ENCODE measurements around the gene LMTK2.
A peak's percentile ranks its signal among the peaks of the same experiment; 100 is the strongest.

Gene LMTK2

DNA sequence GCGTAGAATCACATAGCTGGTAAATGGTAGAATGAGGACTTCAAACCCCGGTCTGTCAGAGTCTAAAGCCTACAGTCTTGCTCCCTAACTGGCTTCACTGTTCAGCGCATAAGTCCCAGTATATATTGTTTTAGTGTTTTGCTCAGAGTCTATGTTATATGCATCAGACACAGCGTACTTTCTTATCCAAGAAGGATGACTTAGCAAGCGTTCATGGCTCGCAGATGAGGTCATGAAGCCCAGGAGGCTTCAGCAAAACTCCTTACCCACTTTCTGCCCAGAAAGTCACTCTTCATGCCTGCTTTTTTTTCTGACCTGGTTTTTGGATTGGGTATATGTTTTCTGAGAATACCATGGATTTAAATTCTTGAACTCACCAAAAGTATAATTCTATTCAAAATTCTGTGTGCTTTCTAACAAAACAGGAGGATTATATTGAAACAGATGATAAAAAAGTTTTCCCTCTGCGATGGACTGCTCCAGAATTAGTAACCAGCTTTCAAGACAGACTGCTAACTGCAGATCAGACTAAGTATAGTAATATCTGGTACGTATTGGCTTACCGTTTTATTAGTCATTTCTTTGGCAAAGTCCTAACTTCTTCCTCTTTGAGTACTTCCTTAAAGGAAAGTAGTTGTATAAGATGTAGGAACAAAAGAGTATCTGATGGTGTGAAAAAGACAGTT lies 79.9 kb downstream of the LMTK2 start:
- Histone ChIP-seq H3K4me2 (ENCODE audit: insufficient read depth, low read length) (no peak overlapping the region), H3K36me3 (ENCODE audit: insufficient read depth, low read length) (peaks cover 30% of the 10 kb centered on the region), H2AFZ (ENCODE audit: low read depth, low read length) (no peak overlapping the region), H3K4me1 (ENCODE audit: insufficient read depth, low read length) (no peaks in the 10 kb centered on the region), H3K4me3 (ENCODE audit: low read depth in 1 of 2, low read length in 2 of 2) (no peak overlapping the region), H3K27ac (ENCODE audit: low read length) (no peak overlapping the region), H3K9me3 (ENCODE audit: insufficient read depth, low read length, severe bottlenecking) (no peaks in the 10 kb centered on the region), H3K27me3 (ENCODE audit: insufficient read depth, low read length, poor library complexity) (no peaks in the 10 kb centered on the region), H4K20me1 (ENCODE audit: insufficient read depth, low read length) (no peaks in the 10 kb centered on the region), H3K9ac (ENCODE audit: low read depth, low read length) (no peak overlapping the region), H3K79me2 (ENCODE audit: insufficient read depth, low read length) (no peaks in the 10 kb centered on the region)
- DNase-seq (no peak), ATAC-seq (ENCODE audit: insufficient read depth, low read depth) (no peak)
- TF ChIP-seq EZH2 (IDR thresholded peaks at IDR 0.05; ENCODE audit: borderline replicate concordance, low read depth, low read length, severe bottlenecking): no peak
- TF ChIP-seq, protein P1, sequence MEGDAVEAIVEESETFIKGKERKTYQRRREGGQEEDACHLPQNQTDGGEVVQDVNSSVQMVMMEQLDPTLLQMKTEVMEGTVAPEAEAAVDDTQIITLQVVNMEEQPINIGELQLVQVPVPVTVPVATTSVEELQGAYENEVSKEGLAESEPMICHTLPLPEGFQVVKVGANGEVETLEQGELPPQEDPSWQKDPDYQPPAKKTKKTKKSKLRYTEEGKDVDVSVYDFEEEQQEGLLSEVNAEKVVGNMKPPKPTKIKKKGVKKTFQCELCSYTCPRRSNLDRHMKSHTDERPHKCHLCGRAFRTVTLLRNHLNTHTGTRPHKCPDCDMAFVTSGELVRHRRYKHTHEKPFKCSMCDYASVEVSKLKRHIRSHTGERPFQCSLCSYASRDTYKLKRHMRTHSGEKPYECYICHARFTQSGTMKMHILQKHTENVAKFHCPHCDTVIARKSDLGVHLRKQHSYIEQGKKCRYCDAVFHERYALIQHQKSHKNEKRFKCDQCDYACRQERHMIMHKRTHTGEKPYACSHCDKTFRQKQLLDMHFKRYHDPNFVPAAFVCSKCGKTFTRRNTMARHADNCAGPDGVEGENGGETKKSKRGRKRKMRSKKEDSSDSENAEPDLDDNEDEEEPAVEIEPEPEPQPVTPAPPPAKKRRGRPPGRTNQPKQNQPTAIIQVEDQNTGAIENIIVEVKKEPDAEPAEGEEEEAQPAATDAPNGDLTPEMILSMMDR (IDR thresholded peaks at IDR 0.05; ENCODE audit: borderline replicate concordance, extremely low read depth, low read length, poor library complexity, severe bottlenecking): no peak

- no peaks in the 10 kb centered on the region for H4K20me1 ChIP-seq (ENCODE audit: insufficient read depth, low read length)
- DNase-seq (no peak), ATAC-seq (ENCODE audit: insufficient read depth, low read depth) (no peak)
- H2AFZ ChIP-seq (ENCODE audit: low read depth, low read length): no peak overlapping the region
- no peaks in the 10 kb centered on the region for H3K4me1 ChIP-seq (ENCODE audit: insufficient read depth, low read length)
- no peak overlapping the region for H3K4me2 ChIP-seq (ENCODE audit: insufficient read depth, low read length)
- no peak overlapping the region for H3K4me3 ChIP-seq (ENCODE audit: low read depth in 1 of 2, low read length in 2 of 2)
- no peaks in the 10 kb centered on the region for H3K9me3 ChIP-seq (ENCODE audit: insufficient read depth, low read length, severe bottlenecking)
- H3K9ac ChIP-seq (ENCODE audit: low read depth, low read length): no peak overlapping the region
- no peak overlapping the region for H3K27ac ChIP-seq (ENCODE audit: low read length)
- H3K79me2 ChIP-seq (ENCODE audit: insufficient read depth, low read length): no peaks in the 10 kb centered on the region
- H3K36me3 ChIP-seq (ENCODE audit: insufficient read depth, low read length): peaks cover 35% of the 10 kb centered on the region
- TF ChIP-seq, protein P1 (IDR thresholded peaks at IDR 0.05; ENCODE audit: borderline replicate concordance, extremely low read depth, low read length, poor library complexity, severe bottlenecking): no peak
- no peak for TF ChIP-seq EZH2 (IDR thresholded peaks at IDR 0.05; ENCODE audit: borderline replicate concordance, low read depth, low read length, severe bottlenecking)
- no peaks in the 10 kb centered on the region for H3K27me3 ChIP-seq (ENCODE audit: insufficient read depth, low read length, poor library complexity)
These were observed 80.5 kb downstream of the LMTK2 start for GRCh38 chr7:98187138-98187502.

GRCh38 chr7:98189559-98189958 lies 82.9 kb downstream of the LMTK2 start:
- H3K79me2 ChIP-seq (ENCODE audit: insufficient read depth, low read length): no peaks in the 10 kb centered on the region
- peaks cover 60% of the 10 kb centered on the region for H3K36me3 ChIP-seq (ENCODE audit: insufficient read depth, low read length)
- peak; percentile 60 for ATAC-seq (ENCODE audit: insufficient read depth, low read depth)

More at GRCh38 chr7:98189559-98189958, 82.9 kb downstream of the LMTK2 start:
- DNase-seq: peak; percentile 17
- H2AFZ ChIP-seq (ENCODE audit: low read depth, low read length): no peak overlapping the region
- no peak overlapping the region for H3K4me2 ChIP-seq (ENCODE audit: insufficient read depth, low read length)
- H3K27me3 ChIP-seq (ENCODE audit: insufficient read depth, low read length, poor library complexity): no peaks in the 10 kb centered on the region
- TF ChIP-seq EZH2 (IDR thresholded peaks at IDR 0.05; ENCODE audit: borderline replicate concordance, low read depth, low read length, severe bottlenecking): no peak
- TF ChIP-seq, protein P1 (IDR thresholded peaks at IDR 0.05; ENCODE audit: borderline replicate concordance, extremely low read depth, low read length, poor library complexity, severe bottlenecking): no peak
- H3K4me1 ChIP-seq (ENCODE audit: insufficient read depth, low read length): no peaks in the 10 kb centered on the region
- H4K20me1 ChIP-seq (ENCODE audit: insufficient read depth, low read length): no peaks in the 10 kb centered on the region
- H3K9ac ChIP-seq (ENCODE audit: low read depth, low read length): no peak overlapping the region
- no peak overlapping the region for H3K4me3 ChIP-seq (ENCODE audit: low read depth in 1 of 2, low read length in 2 of 2)
- H3K27ac ChIP-seq (ENCODE audit: low read length): no peak overlapping the region
- H3K9me3 ChIP-seq (ENCODE audit: insufficient read depth, low read length, severe bottlenecking): no peaks in the 10 kb centered on the region
